HK-2 (cell line): ENCODE results near the gene NELL1.
"Not testable (repeated sequence)": the region's sequence is repeated elsewhere in the genome, so short reads cannot be mapped to it uniquely, and the experiment has no call there.

Experiments used
- DNase-seq: peaks from one replicate; pipeline ENCODE4 v3.0.0-alpha.2; 2018; ENCODE audit not compliant: unreplicated experiment

NELL1 gene

DNA sequence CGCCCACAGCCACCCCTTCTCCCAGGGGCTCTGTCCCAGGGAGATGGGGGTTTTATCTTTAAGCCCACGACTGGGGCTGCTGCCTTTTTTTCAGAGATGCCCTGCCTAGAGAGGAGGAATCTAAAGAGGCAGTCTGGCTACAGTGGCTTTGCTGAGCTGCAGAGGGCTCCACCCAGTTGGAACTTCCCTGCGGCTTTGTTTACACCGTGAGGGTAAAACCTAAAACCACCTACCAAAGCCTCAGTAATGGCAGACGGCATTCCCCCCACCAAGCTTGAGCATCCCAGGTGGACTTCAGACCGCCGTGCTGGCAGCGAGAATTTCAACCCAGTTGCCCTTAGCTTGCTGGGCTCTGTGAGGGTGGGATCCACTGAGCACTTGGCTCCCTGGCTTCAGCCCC is 535.8 kb downstream of the NELL1 start:
- no peak for DNase-seq

DNA sequence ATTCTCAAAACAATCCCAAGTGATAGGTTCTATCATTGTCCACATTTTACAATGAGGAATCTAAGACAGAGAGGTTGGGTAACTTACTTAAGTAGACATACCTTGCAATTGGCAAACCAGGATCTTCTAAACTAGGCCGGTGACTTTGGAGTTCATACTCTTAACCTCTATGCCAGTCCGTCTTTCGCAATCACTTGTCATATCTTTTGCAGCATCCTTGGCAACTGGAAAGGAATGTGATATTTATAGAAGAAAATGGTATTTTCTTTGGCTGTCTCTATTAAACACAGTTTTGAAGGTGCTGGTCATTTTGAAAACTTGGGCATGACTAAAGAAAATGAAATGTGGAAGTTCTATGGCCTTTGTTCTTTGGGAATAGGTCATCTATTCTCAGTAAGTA is 556.5 kb downstream of the NELL1 start:
- no peak for DNase-seq

DNA sequence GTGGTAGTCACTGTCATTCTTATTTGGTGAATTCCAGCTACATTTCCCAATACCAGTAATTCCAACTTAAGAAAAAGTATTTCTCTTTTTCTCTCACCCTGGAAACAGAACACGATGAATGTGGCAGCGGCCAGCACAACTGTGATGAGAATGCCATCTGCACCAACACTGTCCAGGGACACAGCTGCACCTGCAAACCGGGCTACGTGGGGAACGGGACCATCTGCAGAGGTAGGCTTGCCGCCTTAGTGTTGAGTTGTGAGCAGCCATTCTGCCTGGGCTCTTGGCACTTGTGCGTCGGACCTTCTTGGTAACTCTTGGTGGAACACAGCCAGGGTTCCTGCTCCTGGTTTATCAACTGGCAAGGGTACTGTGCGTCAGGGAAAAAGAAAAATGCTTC is 559.8 kb downstream of the NELL1 start:
- DNase-seq, result no peak

DNA sequence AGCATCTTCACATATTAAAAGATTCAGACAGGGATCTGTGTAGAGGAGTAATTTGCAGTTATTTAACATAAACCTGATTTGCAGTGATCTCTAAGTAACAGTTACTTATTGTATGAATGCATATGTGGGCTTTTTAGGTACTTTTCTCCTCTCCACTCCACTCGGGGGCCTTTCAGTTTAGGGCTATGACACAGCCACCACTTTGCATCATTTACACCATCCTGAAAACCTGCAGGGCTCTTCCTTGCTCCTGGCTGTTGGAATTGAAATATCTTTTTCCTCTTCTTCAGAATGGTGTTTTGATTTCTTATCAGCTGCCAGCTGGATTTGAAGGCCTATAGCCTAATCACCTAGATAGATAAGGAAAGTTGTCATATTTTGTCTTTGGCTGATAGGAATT is 580.8 kb downstream of the NELL1 start:
- no peak for DNase-seq

DNA sequence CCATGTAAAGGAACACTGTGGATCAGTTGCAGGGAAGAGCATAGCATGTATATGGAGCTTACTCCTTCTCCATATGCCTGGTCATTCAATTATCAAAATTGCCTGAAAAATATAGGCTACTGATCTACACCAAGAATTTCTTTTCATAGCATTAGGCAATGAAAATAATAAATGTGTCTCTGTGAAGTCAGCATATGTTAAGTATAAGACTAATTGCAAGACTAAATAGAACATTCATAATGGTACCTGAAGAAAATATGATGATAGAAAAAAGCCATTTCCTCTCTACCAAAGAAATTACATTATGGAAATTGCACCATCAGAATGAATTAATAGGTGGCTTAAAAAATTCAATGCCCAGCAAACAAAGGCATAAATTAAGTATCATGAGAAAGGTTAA is 584.7 kb downstream of the NELL1 start:
- DNase-seq, result no peak

DNA sequence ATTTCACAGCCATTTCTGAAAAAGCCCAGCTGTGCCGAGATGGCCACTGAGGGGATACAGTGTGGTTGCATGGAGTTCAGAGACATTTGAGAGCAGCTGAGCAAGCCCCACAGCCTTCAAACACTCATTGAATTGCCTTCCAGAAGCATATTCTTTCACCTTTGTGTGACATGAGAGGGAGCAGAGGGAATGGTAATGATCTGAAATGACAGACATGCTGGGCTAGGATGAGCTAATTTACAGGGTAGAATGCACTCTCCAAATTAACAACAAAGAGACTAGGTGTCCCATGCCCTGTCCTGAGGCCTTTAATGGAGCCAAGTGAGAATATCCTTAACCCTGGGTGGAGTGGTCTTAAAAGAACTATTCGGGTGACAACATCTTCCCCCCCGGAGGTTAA is 585.4 kb downstream of the NELL1 start:
- DNase-seq, result no peak

DNA sequence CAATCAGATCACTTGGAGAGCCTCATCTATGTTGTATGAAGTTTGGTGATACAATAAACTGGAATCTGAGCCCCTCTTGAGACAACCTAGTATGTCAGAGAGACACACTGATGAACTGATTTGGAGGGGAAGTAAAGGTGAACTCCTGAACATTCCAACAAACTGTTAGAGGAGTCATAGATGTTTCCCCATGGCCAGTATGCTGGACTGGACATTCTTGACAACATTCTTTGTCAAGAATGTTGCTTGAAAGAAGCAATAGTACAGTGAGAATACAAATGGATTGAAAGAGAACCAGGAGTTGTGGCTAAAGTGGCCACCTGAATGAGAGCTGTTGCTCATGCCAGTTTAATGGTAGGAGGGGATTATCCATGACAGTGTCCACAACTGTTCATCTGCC is 588.1 kb downstream of the NELL1 start:
- DNase-seq, result no peak

DNA sequence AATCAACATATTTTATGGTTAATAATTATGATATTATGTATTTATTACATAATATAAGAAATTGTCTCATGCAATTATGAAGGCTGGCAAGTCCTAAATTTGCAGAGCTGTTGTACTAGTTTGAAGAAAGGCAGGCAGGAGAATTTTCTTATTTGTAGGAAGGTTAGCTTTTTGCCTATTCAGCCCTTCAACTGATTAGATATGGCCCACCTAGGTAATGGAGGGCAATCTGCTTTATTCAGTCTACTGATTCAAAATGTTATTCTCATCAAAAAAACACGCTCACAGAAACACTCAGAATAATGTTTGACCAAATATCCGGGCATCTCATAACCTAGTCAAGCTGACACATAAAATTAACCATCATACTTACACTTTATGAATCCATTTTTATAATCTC is 589.0 kb downstream of the NELL1 start:
- no peak for DNase-seq

DNA sequence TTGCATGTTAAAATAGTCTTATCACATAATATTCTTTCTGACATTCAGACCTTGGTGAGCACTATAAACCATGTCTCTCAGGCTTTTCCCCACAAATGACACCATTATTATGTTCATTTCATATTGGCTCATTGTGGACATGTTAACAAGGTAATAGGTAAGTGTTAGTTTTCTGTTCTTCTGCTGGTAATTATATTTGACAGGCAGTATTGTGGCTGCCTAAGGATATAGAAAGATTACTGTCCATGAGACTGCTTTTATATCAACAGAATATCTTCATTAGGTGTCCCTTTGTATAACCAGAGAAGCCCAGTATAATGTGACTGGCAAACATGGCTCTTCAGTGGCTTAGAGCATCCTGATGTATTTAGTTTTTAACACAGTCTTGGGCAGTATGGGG is 590.7 kb downstream of the NELL1 start:
- DNase-seq, result no peak

DNA sequence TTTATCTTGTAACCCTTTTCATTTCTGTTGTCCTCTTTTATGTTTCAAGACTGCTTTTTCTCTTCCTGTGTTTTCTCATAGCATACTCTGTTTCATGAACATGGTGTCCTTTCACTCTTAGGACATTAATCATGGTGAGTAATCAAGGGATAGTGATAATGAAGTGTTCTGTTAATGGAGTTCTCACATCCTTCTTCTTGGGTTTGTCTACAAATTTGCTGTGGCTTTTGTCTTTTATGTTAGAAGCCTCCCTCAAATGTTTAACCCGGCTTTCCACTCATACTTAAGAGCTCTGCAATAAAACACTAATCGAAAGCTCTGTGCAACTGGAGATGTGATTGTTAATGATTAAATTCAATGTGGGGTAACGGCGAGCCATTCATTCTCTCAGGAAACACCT is 593.6 kb downstream of the NELL1 start:
- DNase-seq, result no peak

DNA sequence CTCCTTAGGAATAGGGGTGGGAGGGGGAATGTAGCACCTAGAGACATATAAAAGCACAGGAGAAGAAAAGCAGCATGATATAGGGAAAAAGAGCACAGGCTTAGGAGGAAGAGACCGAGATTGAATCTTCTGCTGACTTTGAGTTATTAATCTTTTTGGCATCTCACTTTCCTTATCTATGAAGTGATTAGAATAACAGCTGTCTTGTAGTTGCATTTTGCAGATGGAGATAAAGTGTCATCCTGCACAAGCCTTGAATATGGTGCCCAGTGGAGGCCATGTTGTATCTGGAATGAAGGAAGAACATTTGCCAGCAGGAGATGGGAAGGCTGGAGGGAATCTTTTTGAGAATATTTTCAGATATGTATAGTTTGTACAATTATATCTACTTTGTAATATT is 594.7 kb downstream of the NELL1 start:
- no peak for DNase-seq

DNA sequence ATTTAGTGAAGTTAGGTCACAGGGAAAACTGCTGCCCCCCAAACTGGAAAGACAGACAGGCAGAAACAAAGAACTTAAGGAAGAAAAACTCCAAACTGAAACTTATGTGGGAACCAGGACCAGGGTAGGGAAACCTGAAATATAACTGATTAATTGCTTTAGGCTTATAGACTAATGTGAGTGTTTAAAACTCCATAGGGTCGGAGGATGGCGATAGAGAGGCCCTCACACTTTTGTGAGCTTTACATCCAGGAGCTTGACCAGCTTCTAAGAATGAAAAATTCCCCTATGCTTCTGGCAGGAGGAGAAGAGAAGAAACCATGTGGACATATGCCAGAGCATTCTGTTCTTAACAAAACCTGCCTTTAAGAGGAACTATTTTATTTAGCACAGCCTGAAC is 598.6 kb downstream of the NELL1 start:
- no peak for DNase-seq

DNA sequence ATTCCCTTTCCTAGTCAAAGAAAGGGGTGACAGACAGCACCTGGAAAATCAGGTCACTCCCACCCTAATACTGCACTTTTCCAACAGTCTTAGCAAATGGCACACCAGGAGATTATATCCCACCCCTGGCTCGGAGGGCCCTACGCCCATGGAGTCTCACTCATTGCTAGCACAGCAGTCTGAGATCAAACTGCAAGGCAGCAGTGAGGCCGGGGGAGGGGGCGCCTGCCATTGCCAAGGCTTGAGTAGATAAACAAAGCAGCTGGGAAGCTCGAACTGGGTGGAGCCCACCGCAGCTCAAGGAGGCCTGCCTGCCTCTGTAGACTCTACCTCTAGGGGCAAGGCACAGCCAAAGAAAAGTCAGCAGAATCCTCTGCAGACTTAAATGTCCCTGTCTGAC is 602.8 kb downstream of the NELL1 start:
- DNase-seq, result not testable (repeated sequence)

DNA sequence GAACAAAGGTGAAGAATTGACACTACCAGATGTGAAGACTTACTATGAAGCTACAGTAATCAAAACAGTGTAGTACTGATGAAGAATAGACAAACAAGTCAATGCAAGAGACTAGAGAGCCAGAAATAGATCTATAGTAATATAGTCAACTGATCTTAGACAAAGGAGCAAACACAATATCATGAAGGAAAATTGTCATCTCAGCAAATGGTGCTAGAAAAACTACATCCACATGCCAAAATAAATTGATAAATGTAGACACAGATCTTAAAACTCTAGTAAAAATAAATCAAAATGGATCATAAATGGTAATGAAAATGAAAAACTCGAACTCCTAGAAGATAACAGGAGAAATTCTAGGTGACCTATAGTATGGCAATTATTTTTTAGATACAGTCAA is 609.5 kb downstream of the NELL1 start:
- no peak for DNase-seq

DNA sequence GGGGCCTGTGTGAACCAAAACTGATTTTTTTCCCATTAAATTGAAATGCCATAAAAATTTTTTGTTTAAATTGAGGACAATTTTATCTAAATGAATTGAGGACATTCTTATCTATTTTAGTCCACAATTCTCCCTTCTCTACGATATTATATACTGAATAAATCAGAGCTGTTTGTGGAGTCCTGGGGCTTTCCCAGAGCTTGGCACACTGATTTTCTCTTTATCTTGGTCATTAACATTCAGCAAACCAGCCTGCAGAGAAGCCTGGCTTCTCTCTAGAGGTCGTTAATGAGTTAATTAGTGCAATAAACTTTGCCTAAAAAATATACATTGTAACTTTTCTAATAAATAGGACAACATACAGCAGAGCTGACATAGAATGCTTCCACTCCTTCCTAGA is 615.7 kb downstream of the NELL1 start:
- DNase-seq, result no peak

DNA sequence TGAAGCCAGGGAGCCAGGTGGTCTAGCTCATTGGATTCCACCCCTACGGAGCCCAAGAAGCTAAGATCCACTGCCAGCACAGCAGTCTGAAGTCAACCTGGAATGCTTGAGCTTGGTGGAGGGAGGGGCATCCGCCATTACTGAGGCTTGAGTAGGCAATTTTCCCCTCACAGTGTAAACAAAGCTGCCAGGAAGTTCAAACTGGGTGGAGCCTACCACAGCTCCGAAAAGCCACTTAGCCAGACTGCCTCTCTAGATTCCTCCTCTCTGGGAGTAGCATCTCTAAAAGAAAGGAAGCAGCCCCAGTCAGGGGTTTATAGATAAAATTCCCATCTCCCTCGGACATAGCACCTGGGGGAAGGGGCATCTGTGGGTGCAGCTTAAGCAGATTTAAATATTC is 620.3 kb downstream of the NELL1 start:
- DNase-seq, result no peak

DNA sequence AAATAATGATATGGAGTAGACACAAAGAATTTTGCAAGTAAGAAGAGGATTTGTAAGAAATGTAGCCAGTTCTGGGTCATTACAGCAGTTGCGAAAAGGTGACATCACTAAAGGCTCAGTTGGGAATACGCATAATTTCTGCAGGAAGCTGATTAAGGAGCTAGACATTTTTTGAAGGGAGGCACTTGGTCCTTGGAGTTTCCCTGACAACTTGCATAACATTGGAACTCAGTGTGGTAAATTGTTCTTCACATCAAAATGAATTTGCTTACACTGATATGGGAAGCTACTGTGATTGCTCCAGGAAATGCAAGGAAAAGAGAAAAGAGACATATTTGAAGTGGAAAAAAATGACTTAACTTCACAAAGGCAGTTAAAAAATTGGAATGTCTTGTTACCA is 626.1 kb downstream of the NELL1 start:
- DNase-seq, result no peak

DNA sequence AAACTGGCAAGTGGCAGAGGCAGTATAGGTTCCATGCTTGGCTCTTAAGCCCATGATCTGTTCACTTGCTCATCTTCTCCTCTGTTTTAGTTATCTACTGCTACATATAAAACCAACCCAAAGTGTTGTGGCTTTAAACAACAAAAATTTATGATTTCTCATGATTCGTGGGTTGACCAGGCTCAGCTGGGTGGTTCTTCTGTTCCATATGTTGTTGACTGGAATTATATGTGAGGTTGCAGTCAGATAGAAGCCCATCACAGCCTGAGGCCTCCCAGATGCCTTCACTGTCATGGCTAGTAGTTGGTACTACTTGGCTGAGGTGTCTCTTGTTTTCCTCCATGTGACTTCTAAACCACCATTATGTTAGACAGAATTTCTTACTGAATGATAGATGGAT is 632.6 kb downstream of the NELL1 start:
- no peak for DNase-seq

DNA sequence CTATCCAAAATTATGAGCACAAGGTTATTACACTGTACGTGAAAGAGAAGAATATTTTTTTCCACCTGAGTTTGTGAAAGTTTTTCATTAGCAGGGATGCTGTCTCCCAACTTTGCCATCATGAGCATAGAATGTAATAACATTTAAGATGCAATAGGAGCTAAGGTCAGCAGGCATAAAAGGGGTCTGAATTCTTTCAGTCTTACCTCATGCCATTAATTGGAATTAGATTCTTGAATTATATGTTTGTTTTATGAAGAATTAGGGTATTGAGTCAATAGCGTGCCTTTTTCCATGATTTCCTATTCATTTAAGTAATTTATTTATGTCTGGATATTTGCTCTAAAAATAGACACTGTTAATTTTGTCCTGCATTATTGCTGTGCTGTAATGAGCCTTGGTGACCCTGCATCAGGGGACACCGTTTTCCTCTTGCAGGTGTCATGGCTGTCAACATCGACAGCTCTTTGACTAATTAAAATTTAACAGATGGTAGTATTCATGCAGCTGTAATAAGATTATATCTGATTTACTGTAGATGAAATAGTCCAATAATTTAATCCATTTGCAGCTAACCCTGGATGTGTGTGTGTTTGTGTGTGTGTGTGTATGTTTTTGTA is 637.5 kb downstream of the NELL1 start:
- DNase-seq, result no peak

DNA sequence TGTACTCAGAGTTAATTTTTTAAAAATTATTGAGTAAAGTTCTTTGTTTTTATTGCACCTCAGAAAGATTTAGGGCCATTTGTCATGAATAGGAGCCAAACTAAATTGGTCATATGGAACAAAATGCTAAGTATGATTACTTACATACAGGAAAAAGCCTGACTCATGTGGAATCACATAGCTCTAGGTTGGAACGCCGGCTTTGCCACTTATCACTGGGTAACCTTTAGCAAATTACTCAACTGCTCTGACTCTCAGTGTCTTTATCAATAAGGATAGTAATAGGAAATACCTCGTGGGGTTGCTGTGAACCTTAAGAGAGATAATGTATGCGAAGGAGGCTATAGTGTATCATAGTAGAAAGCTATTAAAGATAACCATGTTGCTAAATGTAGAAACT is 638.5 kb downstream of the NELL1 start:
- DNase-seq, result no peak

DNA sequence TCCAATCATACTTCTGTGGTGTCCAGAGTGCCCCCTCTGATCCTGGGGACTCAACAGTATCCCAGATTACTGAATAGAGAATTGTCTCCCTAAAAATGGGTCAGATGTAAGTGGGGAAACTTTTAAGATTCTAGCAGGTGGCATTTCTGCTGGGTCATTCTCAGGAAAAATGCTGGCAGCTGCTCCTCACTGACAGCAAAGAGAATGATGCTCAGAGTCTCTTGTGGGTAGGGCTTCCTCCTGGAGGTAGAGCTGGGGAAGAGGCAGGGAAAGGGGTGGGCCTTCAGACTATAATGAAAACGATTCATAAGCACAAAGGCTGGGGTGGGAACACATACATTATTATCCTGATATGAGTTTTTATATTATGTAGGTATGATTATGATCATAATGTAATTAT is 647.2 kb downstream of the NELL1 start:
- DNase-seq, result no peak

DNA sequence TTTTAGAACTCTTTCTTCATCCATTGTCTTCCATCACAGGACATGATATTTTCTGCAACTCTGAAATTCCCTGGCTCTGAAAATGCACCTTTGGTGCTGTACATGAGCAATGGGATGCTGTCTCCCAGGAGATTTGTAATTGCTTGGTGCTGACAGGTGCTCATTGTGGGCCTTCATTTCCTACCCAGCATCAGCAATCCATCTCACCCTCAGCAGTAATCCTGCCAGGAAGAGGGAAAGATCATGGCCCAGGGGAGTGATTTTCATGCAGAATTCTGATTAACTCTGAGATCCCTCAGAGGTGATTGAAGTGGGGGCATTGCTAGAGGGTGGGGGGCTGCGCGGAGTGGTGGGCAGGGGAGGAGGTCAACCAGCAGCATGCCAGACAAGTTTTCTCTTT is 651.7 kb downstream of the NELL1 start:
- no peak for DNase-seq

DNA sequence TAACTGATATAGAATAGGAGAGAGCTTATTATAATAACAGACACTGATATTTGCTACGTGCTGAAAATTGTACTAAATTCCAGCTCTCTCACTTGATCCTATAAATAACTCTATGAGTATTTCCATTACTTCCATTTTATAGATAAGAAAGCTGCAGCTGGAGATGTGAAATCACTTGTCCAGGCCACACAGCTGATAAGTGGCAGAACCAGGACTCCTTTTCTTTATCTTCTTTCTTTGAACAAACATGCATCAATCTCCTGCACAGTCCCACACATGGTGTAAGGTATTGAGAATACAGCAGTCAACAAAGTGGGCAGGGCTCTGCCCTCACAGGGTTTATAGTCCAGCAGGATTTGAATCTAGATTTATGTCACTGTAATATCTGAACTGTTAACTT is 652.1 kb downstream of the NELL1 start:
- DNase-seq, result no peak

DNA sequence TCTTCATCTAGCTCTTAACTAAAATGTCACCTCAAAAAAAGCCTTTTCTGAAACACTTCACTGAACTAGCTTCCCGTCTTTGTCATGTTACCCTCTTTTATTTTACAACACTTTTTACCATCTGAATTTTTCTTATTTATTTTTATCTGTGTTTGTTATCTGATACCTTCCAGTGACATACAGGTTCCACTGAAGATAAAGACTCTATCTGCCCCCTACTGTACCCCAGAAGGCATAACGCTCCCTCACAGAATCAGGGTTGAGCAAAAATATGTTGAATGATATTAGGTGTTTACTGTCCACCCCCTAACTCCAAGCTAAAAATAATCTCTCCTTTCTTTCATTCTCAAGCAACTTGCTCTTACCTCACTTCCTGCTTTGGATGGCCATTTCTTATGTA is 654.2 kb downstream of the NELL1 start:
- DNase-seq, result no peak

DNA sequence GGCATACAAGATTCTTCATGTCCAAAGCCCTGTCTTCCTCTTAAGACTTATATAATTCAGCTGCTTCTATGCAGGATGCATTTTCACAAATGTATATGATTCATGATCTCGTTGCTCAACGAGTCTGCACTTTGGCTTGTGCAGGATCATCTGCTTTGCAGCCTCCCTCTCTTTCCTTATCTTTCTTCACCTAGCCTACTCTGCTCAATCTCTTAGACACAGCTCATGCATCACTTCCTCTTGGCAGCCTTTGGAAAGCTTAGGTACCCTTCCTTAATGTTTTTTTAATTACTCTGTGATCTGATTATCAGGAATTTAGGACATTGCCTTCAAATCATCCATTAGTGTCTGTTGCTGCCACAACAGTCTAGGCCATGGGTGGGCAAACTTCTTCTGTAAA is 673.8 kb downstream of the NELL1 start:
- no peak for DNase-seq
